Measurements from ENCODE around the gene RNF144B. TPM values are rescaled to one million over a fixed set of nuclear protein-coding genes. Genes with fewer than 3 reads are reported as not detected.
"Not testable (repeated sequence)": the region's sequence is repeated elsewhere in the genome, so short reads cannot be mapped to it uniquely, and the experiment has no call there.

Gene RNF144B
- total and polyA plus RNA-seq, 10 of the 15 experiments (the other 5 are each of a cell fraction or from before 2014, with no cell fraction given) = 0.03 to 0.18 (median 0.14) TPM

- DNase-seq (ENCODE audit: low read depth, low spot score); H3K4me1 ChIP-seq (ENCODE audit: control insufficient read depth, insufficient read depth, low read length); in situ Hi-C loops (cut with MboI); POLR2A ChIA-PET; H3K4me2 ChIP-seq (ENCODE audit: control insufficient read depth, insufficient read depth); SMC1A ChIA-PET (ENCODE audit: uncharacterized antibody, unreplicated experiment); H3K27ac ChIP-seq (ENCODE audit: control insufficient read depth, insufficient read depth); H3K27me3 ChIP-seq (replicated peaks in 1 of 2; ENCODE audit: control insufficient read depth in 2 of 2, insufficient read depth in 2 of 2, low read length in 1 of 2); H3K4me3 ChIP-seq; intact Hi-C loops (cut with micrococcal nuclease; ENCODE audit: unreplicated experiment); H3K79me2 ChIP-seq (ENCODE audit: control insufficient read depth, insufficient read depth, low read length); RAD21 ChIA-PET (ENCODE audit: unreplicated experiment); CTCF ChIA-PET; BruUV-seq (replicated peaks); H3K9me3 ChIP-seq (replicated peaks; ENCODE audit: control insufficient read depth, insufficient read depth, low read length); H3K9ac ChIP-seq (ENCODE audit: control insufficient read depth, insufficient read depth, low read length); ATAC-seq; FAIRE-seq; H3K36me3 ChIP-seq (ENCODE audit: control insufficient read depth in 2 of 2, insufficient read depth in 2 of 2, low read length in 1 of 2); H4K20me1 ChIP-seq (ENCODE audit: control insufficient read depth, insufficient read depth); H2AFZ ChIP-seq (ENCODE audit: control insufficient read depth, low read depth, low read length): not testable (repeated sequence)
- 15% methylated on average over 2 of the region's 2 CpGs for WGBS (ENCODE audit: insufficient coverage, insufficient replicate concordance, low lambda C conversion rate, missing lambda C conversion rate)
Observed at GRCh38 chr6:18364561-18364960, 22.6 kb upstream of the RNF144B start.

GRCh38 chr6:18367371-18367770, 19.8 kb upstream of the RNF144B start:
- ChIA-PET RAD21 (ENCODE audit: unreplicated experiment) (no interaction called here), POLR2A (no interaction called here), CTCF (no interaction called here), SMC1A (ENCODE audit: uncharacterized antibody, unreplicated experiment) (no interaction called here)
- no peaks in the 10 kb centered on the region for H3K36me3 ChIP-seq (ENCODE audit: control insufficient read depth in 2 of 2, insufficient read depth in 2 of 2, low read length in 1 of 2)
- H3K9ac ChIP-seq (ENCODE audit: control insufficient read depth, insufficient read depth, low read length) = no peak overlapping the region
- TF ChIP-seq CHD1 (IDR thresholded peaks at IDR 0.05; ENCODE audit: low read depth, low read length) = no peak
- no peak for TF ChIP-seq GATAD2B (conservative IDR thresholded peaks at IDR 0.05; ENCODE audit: low read depth)
- no peak for TF ChIP-seq MLLT1 (IDR thresholded peaks at IDR 0.05)
- no peak for TF ChIP-seq TAF1 (IDR thresholded peaks at IDR 0.05; ENCODE audit: borderline replicate concordance, low read depth, low read length)
- TF ChIP-seq CHD2 (IDR thresholded peaks at IDR 0.05; ENCODE audit: borderline replicate concordance, low read depth, low read length) = no peak
- no peak for TF ChIP-seq RAD51 (IDR thresholded peaks at IDR 0.05)
- no peaks in the 10 kb centered on the region for H3K79me2 ChIP-seq (ENCODE audit: control insufficient read depth, insufficient read depth, low read length)
- WGBS (ENCODE audit: insufficient coverage, insufficient replicate concordance, low lambda C conversion rate, missing lambda C conversion rate) = 67% methylated on average over 11 of the region's 11 CpGs
- no peak overlapping the region for H3K4me3 ChIP-seq
- intact Hi-C loops (cut with micrococcal nuclease; ENCODE audit: unreplicated experiment) = no loop called here
- no peak overlapping the region for H2AFZ ChIP-seq (ENCODE audit: control insufficient read depth, low read depth, low read length)
- H4K20me1 ChIP-seq (ENCODE audit: control insufficient read depth, insufficient read depth) = no peaks in the 10 kb centered on the region
- ATAC-seq = no peak
- no peak overlapping the region for H3K27ac ChIP-seq (ENCODE audit: control insufficient read depth, insufficient read depth)
- in situ Hi-C loops (cut with MboI) = no loop called here
- no TSS peak for BruUV-seq (replicated peaks)
- no peaks in the 10 kb centered on the region for H3K4me1 ChIP-seq (ENCODE audit: control insufficient read depth, insufficient read depth, low read length)
- DNase-seq (ENCODE audit: low read depth, low spot score) = no peak
- no peaks in the 10 kb centered on the region for H3K27me3 ChIP-seq (replicated peaks in 1 of 2; ENCODE audit: control insufficient read depth in 2 of 2, insufficient read depth in 2 of 2, low read length in 1 of 2)
- FAIRE-seq = no peak
- no peaks in the 10 kb centered on the region; the same call in 1 of the 3 replicates for H3K9me3 ChIP-seq (replicated peaks; ENCODE audit: control insufficient read depth, insufficient read depth, low read length)
- H3K4me2 ChIP-seq (ENCODE audit: control insufficient read depth, insufficient read depth) = no peak overlapping the region
